Measurements from ENCODE around the gene CHDH.

- TF ChIP-seq CTCF (IDR thresholded peaks at IDR 0.05) (no peak), POLR2A (IDR thresholded peaks at IDR 0.05) (no peak)
Observed at GRCh38 chr3:53809267-53809666, 37.0 kb downstream of the CHDH start.

Measured in right lobe of liver (tissue), 4 donors.